HepG2 (cell line): ENCODE results near the gene UBAP1. TPM values are rescaled to one million over a fixed set of nuclear protein-coding genes. Genes with fewer than 3 reads are reported as not detected.

ENCODE experiments used
- ATAC-seq: fragments of 200-7000 bp; cut with Tn5 transposase; 3 replicates; pipeline ENCODE4 v1.9.1; 2020; ENCODE audit warnings: mild to moderate bottlenecking, moderate library complexity
- BruUV-seq: library from RNA; stranded (reverse); fragments of 400-500 nt; replicated peaks from 2 replicates; lab custom pipeline; 2021; lab: Mats Ljungman, UMichigan
- CTCF ChIA-PET: fragments of 300-600 bp; formaldehyde crosslinking; extraction: SDS; loops from one replicate; lab custom pipeline; 2021; ENCODE audit warnings: low total read pairs, inconsistent platforms, low intra/inter-chr PET ratio; lab: Yijun Ruan, JAX
- POLR2A ChIA-PET: fragments of 350-600 bp; sonication (Branson Sonifier 250); formaldehyde crosslinking; loops from one replicate; lab custom pipeline; 2020; ENCODE audit warnings: antibody characterized with exemption, inconsistent platforms; lab: Yijun Ruan, JAX
- DNase-seq: peaks from one replicate; pipeline ENCODE4 v3.0.0-alpha.2; 2015; ENCODE audit warnings: low spot score
- FAIRE-seq: peaks from 3 replicates; lab custom pipeline; 2011; peaks lifted over from hg19 to GRCh38; lab: Jason Lieb, UNC
- H2AFZ ChIP-seq: one replicate; pipeline ENCODE4 v1.6.1; 2011; ENCODE audit warnings: low read length, inconsistent platforms
- H3K27ac ChIP-seq: fragments of 300-600 bp; 3 replicates; pipeline ENCODE4 v1.8.0; 2011; ENCODE audit warnings: mixed run types, mild to moderate bottlenecking, mixed read lengths, low read length, inconsistent platforms; ENCODE audit not compliant: insufficient read depth; ENCODE audit errors: extremely low read length
- H3K27me3 ChIP-seq, 2 experiments: fragments of 200-600 bp in 1 of 2; 2 replicates in 1 of 2; 3 replicates in 1 of 2; pipeline versions ENCODE4 v1.6.0 to v1.8.0; 2011; ENCODE audit warnings: low read length in 2 of 2, mild to moderate bottlenecking in 2 of 2, moderate library complexity in 2 of 2, inconsistent platforms in 1 of 2; ENCODE audit not compliant: insufficient read depth in 2 of 2, control insufficient read depth in 1 of 2
- H3K36me3 ChIP-seq, 2 experiments: fragments of 200-600 bp in 1 of 2; replicated peaks in 1 of 2; 2 replicates in 1 of 2; 3 replicates in 1 of 2; pipeline versions ENCODE4 v1.5.1 to v1.8.0; 2011; ENCODE audit warnings: low read length in 2 of 2, inconsistent platforms in 1 of 2; ENCODE audit not compliant: insufficient read depth in 2 of 2, control insufficient read depth in 1 of 2
- H3K4me1 ChIP-seq: 2 replicates; pipeline ENCODE4 v1.5.1; 2012; ENCODE audit warnings: low read length, inconsistent platforms; ENCODE audit not compliant: insufficient read depth
- H3K4me2 ChIP-seq: 2 replicates; pipeline ENCODE4 v1.6.0; 2011; ENCODE audit warnings: low read depth, low read length, inconsistent platforms
- H3K4me3 ChIP-seq, 3 experiments: fragments of 200-600 bp in 1 of 3; sonication (generic), shearing (Covaris generic) in 1 of 3; replicated peaks in 1 of 3; 2 replicates each; pipeline ENCODE4 v1.5.1; 2011 to 2016; ENCODE audit warnings: low read length in 3 of 3, inconsistent platforms in 2 of 3, low read depth in 2 of 3, mild to moderate bottlenecking in 2 of 3, control low read depth in 1 of 3, mixed read lengths in 1 of 3; ENCODE audit not compliant: insufficient read depth in 1 of 3
- H3K79me2 ChIP-seq: one replicate; pipeline ENCODE4 v1.6.1; 2011; ENCODE audit warnings: low read length, inconsistent platforms; ENCODE audit not compliant: insufficient read depth
- H3K9ac ChIP-seq: 2 replicates; pipeline ENCODE4 v1.6.0; 2011; ENCODE audit warnings: mild to moderate bottlenecking, low read depth, low read length, inconsistent platforms; ENCODE audit not compliant: insufficient read depth
- H3K9me3 ChIP-seq: 2 replicates; pipeline ENCODE4 v1.5.1; 2012; ENCODE audit warnings: mild to moderate bottlenecking, low read length
- H4K20me1 ChIP-seq: 2 replicates; pipeline ENCODE4 v1.6.0; 2011; ENCODE audit warnings: inconsistent platforms, mild to moderate bottlenecking, low read length, moderate library complexity; ENCODE audit not compliant: insufficient read depth
- ARID4A ChIP-seq: sonication (generic); formaldehyde crosslinking; IDR thresholded peaks from 2 replicates; pipeline ENCODE4 v1.5.0; 2020; ENCODE audit warnings: mild to moderate bottlenecking, missing genetic modification reagents, borderline replicate concordance
- DDIT3 ChIP-seq: sonication (generic); formaldehyde crosslinking; IDR thresholded peaks from 2 replicates; pipeline ENCODE4 v1.4.0; 2020; ENCODE audit warnings: mild to moderate bottlenecking, missing genetic modification reagents
- TCF12 ChIP-seq, 2 experiments: fragments of 450-650 bp in 1 of 2; sonication (generic) in 1 of 2; formaldehyde crosslinking in 1 of 2; IDR thresholded peaks; 2 replicates each; pipeline versions ENCODE4 v1.6.1 to v1.8.0; 2017 to 2022; ENCODE audit warnings: antibody characterized with exemption in 1 of 2, mild to moderate bottlenecking in 1 of 2, missing genetic modification reagents in 1 of 2, moderate library complexity in 1 of 2
- TCF7L2 ChIP-seq: IDR thresholded peaks from 2 replicates; pipeline ENCODE4 v1.6.1; 2011; ENCODE audit warnings: mild to moderate bottlenecking, low read depth, low read length, moderate library complexity
- ZNF260 ChIP-seq: sonication (generic); formaldehyde crosslinking; IDR thresholded peaks from 2 replicates; pipeline ENCODE4 v1.4.0; 2020; ENCODE audit warnings: missing genetic modification reagents, low read depth, mild to moderate bottlenecking, borderline replicate concordance
- ZNF567 ChIP-seq: sonication (generic); formaldehyde crosslinking; IDR thresholded peaks from 2 replicates; pipeline ENCODE4 v1.8.1; 2023; ENCODE audit warnings: mild to moderate bottlenecking, missing genetic modification reagents, borderline replicate concordance
- ZNF598 ChIP-seq: sonication (generic); formaldehyde crosslinking; IDR thresholded peaks from 2 replicates; pipeline ENCODE4 v1.5.1; 2020; ENCODE audit warnings: mild to moderate bottlenecking, missing genetic modification reagents, borderline replicate concordance
- ZSCAN9 ChIP-seq: IDR thresholded peaks from 2 replicates; pipeline ENCODE4 v1.6.1; 2016; ENCODE audit warnings: borderline replicate concordance
- in situ Hi-C: cut with HindIII; loops from 2 replicates; pipeline ENCODE4 v1.10.0; 2017; ENCODE audit warnings: low pct_unique_long_range_greater_than_20kb; ENCODE audit not compliant: extremely low pct_ligation_motif_present
- intact Hi-C: fragments of 100-400 bp; cut with micrococcal nuclease; formaldehyde crosslinking; loops from one replicate; pipeline ENCODE4 v1.10.0; 2022; ENCODE audit not compliant: unreplicated experiment
- polyA plus RNA-seq, 8 experiments: library from polyadenylated mRNA; depleted of rRNA in 3 of 8; stranded (reverse) in 7 of 8; unstranded in 1 of 8; fragments of >200 nt; fragmentation: Illumina TruSeq in 4 of 8; extraction: Trizol in 4 of 8; gene quantifications; 2 replicates each; pipeline versions ENCODE4 v1.2.1 to v1.2.3, GENCODE V29; 2011 to 2016; ENCODE audit warnings: low read depth in 4 of 8, missing spikeins in 1 of 8, mixed read lengths in 1 of 8; ENCODE audit not compliant: insufficient read depth in 1 of 8
- total RNA-seq, 5 experiments: library from RNA; depleted of rRNA; stranded (reverse); fragments of >200 nt; fragmentation: Illumina TruSeq; extraction: Trizol; gene quantifications; 2 replicates each; pipeline ENCODE4 v1.2.3, GENCODE V29; 2016; ENCODE audit warnings: low read depth in 1 of 5
- TF ChIP-seq, protein P1 (sequence below): fragments of 450-650 bp; IDR thresholded peaks from 2 replicates; pipeline ENCODE4 v1.6.1; 2016
- TF ChIP-seq, protein P2 (sequence below): sonication (generic); formaldehyde crosslinking; IDR thresholded peaks from 2 replicates; pipeline ENCODE4 v1.4.0; 2020; ENCODE audit warnings: missing genetic modification reagents, borderline replicate concordance
- TF ChIP-seq, protein P3 (sequence below): sonication (generic); formaldehyde crosslinking; IDR thresholded peaks from 2 replicates; pipeline ENCODE4 v1.8.0; 2022; ENCODE audit warnings: mild to moderate bottlenecking, missing genetic modification reagents, moderate library complexity
- TF ChIP-seq, protein P4 (sequence below): sonication (generic); formaldehyde crosslinking; IDR thresholded peaks from 2 replicates; pipeline ENCODE4 v1.8.0; 2022; ENCODE audit warnings: mild to moderate bottlenecking, missing genetic modification reagents; ENCODE audit not compliant: insufficient replicate concordance
- TF ChIP-seq, protein P5 (sequence below): sonication (generic); formaldehyde crosslinking; IDR thresholded peaks from 2 replicates; pipeline ENCODE4 v1.4.0; 2020; ENCODE audit warnings: missing genetic modification reagents

UBAP1 gene
- total and polyA plus RNA-seq, 2 of the 13 experiments (the other 11 are each of a cell fraction or from before 2014, with no cell fraction given), result 19.5 to 40.5 TPM

DNA sequence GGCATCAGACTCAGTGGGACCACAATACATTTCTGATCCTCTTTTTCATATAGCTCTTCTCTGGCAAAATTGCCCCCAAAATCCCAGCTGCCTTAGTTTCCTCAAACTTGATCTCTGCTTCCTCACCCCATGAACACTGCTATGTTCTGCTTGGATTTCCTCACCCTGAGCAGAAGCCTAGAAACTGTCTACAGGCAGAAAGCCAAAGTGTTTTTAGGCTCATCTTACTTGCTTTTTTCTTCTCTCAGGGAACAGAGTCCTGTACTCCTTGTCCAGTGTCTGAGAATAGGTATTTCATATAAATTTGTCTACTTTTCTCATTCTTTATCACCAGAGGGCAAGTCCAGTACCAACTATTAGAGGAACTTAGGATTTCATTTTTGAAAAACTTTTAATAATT is 21.5 kb upstream of the UBAP1 start:
- Histone ChIP-seq H3K4me2 (peak overlapping the region; percentile 0; the same call in 1 of the 2 replicates), H3K79me2 (no peaks in the 10 kb centered on the region), H3K4me3 (no peak overlapping the region), H4K20me1 (no peaks in the 10 kb centered on the region), H3K36me3 (no peaks in the 10 kb centered on the region), H2AFZ (no peak overlapping the region), H3K4me1 (peaks cover 27% of the 10 kb centered on the region), H3K9me3 (no peaks in the 10 kb centered on the region), H3K27ac (no peak overlapping the region), H3K27me3 (no peaks in the 10 kb centered on the region; a peak in 1 of 5 replicates), H3K9ac (no peak overlapping the region)
- ChIA-PET CTCF (no interaction called here), POLR2A (interaction anchor here (5.6 kb wide), 1 partner anchor 22 kb away, joined by 35 read pairs; the partner anchor contains the start of gene UBAP1)
- ATAC-seq (no peak), FAIRE-seq (no peak), DNase-seq (no peak)
- intact Hi-C loops (no loop called here), in situ Hi-C loops (no loop called here)
- no TSS peak for BruUV-seq
- TF ChIP-seq, protein P1, sequence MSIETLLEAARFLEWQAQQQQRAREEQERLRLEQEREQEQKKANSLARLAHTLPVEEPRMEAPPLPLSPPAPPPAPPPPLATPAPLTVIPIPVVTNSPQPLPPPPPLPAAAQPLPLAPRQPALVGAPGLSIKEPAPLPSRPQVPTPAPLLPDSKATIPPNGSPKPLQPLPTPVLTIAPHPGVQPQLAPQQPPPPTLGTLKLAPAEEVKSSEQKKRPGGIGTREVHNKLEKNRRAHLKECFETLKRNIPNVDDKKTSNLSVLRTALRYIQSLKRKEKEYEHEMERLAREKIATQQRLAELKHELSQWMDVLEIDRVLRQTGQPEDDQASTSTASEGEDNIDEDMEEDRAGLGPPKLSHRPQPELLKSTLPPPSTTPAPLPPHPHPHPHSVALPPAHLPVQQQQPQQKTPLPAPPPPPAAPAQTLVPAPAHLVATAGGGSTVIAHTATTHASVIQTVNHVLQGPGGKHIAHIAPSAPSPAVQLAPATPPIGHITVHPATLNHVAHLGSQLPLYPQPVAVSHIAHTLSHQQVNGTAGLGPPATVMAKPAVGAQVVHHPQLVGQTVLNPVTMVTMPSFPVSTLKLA, result no peak
- TF ChIP-seq TCF7L2 (no peak), DDIT3 (CRISPR knock-in tag) (no peak), ARID4A (CRISPR knock-in tag) (no peak), ZNF260 (CRISPR knock-in tag) (no peak), ZSCAN9 (CRISPR knock-in tag) (no peak), ZNF567 (CRISPR knock-in tag) (no peak), ZNF598 (CRISPR knock-in tag) (no peak), TCF12 (IDR thresholded peaks at IDR 0.05) (no peak), TCF12 (CRISPR knock-in tag; IDR thresholded peaks at IDR 0.05) (no peak)
- TF ChIP-seq, protein P2, sequence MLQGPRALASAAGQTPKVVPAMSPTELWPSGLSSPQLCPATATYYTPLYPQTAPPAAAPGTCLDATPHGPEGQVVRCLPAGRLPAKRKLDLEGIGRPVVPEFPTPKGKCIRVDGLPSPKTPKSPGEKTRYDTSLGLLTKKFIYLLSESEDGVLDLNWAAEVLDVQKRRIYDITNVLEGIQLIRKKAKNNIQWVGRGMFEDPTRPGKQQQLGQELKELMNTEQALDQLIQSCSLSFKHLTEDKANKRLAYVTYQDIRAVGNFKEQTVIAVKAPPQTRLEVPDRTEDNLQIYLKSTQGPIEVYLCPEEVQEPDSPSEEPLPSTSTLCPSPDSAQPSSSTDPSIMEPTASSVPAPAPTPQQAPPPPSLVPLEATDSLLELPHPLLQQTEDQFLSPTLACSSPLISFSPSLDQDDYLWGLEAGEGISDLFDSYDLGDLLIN, result no peak
- TF ChIP-seq, protein P3, sequence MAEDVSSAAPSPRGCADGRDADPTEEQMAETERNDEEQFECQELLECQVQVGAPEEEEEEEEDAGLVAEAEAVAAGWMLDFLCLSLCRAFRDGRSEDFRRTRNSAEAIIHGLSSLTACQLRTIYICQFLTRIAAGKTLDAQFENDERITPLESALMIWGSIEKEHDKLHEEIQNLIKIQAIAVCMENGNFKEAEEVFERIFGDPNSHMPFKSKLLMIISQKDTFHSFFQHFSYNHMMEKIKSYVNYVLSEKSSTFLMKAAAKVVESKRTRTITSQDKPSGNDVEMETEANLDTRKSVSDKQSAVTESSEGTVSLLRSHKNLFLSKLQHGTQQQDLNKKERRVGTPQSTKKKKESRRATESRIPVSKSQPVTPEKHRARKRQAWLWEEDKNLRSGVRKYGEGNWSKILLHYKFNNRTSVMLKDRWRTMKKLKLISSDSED (CRISPR knock-in tag), result no peak
- TF ChIP-seq, protein P4, sequence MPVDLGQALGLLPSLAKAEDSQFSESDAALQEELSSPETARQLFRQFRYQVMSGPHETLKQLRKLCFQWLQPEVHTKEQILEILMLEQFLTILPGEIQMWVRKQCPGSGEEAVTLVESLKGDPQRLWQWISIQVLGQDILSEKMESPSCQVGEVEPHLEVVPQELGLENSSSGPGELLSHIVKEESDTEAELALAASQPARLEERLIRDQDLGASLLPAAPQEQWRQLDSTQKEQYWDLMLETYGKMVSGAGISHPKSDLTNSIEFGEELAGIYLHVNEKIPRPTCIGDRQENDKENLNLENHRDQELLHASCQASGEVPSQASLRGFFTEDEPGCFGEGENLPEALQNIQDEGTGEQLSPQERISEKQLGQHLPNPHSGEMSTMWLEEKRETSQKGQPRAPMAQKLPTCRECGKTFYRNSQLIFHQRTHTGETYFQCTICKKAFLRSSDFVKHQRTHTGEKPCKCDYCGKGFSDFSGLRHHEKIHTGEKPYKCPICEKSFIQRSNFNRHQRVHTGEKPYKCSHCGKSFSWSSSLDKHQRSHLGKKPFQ (CRISPR knock-in tag), result no peak
- TF ChIP-seq, protein P5, sequence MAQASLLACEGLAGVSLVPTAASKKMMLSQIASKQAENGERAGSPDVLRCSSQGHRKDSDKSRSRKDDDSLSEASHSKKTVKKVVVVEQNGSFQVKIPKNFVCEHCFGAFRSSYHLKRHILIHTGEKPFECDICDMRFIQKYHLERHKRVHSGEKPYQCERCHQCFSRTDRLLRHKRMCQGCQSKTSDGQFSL, result no peak
